GM21576 (cell line): ENCODE measurements around the gene MEIS2.

Experiments used
- ATAC-seq: cut with Tn5 transposase; IDR thresholded peaks from one replicate; pipeline ENCODE4 v1.9.1; 2021; ENCODE audit warnings: mild to moderate bottlenecking, moderate library complexity; ENCODE audit not compliant: unreplicated experiment

The MEIS2 gene

GRCh38 chr15:36841193-36841592, 259.2 kb downstream of the MEIS2 start:
- no peak for ATAC-seq
